GM20000 (cell line): ENCODE measurements around the gene RPL13.

Experiments
- DNase-seq: peaks from one replicate; pipeline ENCODE4 v3.0.0; 2012; ENCODE audit warnings: low spot score
- CTCF ChIP-seq: IDR thresholded peaks from 2 replicates; pipeline ENCODE4 v1.5.1; 2012; ENCODE audit warnings: mild to moderate bottlenecking, control low read depth; ENCODE audit errors: extremely low read depth, missing control alignments

RPL13 gene

GRCh38 chr16:89563639-89564392 is 3.3 kb downstream of the RPL13 start:
- no peak for TF ChIP-seq CTCF
- DNase-seq = no peak

GRCh38 chr16:89564476-89565255 is 4.2 kb downstream of the RPL13 start:
- no peak for TF ChIP-seq CTCF
- DNase-seq = no peak

DNA sequence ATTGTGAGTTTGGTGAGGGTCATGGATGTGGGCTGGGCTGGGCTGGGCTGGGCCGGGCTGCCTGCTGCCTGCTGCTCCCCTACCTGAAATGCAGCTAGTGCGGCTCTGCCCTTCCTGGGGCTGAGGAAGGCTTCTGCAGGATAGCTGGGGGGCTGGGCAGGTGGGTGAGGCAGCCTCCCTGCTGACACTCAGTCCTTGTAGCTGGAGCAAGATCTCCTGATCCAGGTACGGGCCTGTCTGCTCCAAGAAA is 4.7 kb downstream of the RPL13 start:
- TF ChIP-seq CTCF = no peak
- DNase-seq = no peak

DNA sequence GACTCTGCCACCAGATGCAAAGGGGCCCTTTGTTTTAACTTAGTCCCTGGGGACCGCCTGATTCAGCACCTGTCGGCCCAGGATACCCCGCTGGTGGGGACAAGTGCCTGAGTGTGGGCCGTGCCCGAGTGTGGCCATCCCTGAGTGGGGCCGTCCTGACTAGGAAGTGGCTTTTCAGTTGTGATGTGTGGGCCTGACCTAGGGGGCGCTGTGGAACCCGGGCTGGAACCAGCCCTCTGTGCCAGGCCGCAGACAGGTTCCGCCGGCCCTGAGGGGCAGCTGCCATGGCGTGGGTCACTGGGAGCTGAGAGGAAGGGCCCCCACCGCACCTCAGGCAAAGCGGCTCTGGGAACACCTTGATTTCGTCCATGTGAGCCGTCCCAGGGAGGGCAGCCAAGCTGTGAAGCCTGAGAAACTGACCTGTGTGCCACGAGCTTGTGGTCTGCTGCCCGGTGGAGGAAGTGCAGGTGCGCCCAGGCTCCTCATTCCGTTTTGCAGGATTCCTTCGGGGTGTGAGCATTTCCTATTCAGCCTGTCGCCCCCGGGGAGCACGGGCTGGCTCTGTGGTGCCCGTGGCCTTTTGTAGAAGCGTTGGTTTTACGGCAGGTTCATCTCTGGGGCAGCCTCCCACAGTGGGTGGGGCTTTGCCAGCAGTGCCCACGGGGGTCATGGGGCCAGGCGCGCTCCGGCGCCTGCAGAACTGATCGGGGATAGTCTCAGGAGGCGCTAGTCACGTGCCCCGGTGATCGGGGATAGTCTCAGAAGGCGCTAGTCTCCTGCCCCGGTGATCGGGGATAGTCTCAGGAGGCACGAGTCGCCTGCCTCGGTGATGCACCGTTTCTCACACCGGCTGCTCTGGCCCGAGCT is 5.3 kb downstream of the RPL13 start:
- no peak for DNase-seq
- peak; percentile 49 for TF ChIP-seq CTCF

GRCh38 chr16:89567656-89568594 is 7.4 kb downstream of the RPL13 start:
- no peak for TF ChIP-seq CTCF
- no peak for DNase-seq

- DNase-seq = no peak
Measured at GRCh38 chr16:89569506-89570341, 9.2 kb downstream of the RPL13 start.

More at GRCh38 chr16:89569506-89570341, 9.2 kb downstream of the RPL13 start:
- TF ChIP-seq CTCF = no peak
